Subcutaneous adipose tissue (tissue), 4 donors: Measurements from ENCODE around the gene MISP3. TPM values are rescaled to one million over a fixed set of nuclear protein-coding genes. Genes with fewer than 3 reads are reported as not detected.

Experiments used
- CTCF ChIP-seq: fragments of 450-650 bp; IDR thresholded peaks from one replicate; pipeline ENCODE4 v1.5.1; 2016; ENCODE audit warnings: low read depth, mild to moderate bottlenecking, control low read depth, antibody characterized with exemption, moderate library complexity
- total RNA-seq, 4 donors: library from RNA; depleted of rRNA; stranded (reverse); fragments of >200 nt; gene quantifications; one replicate each; pipeline ENCODE4 v1.1.0, GENCODE V29; 2016

Gene MISP3
- total RNA-seq, 4 donors from 2014 or later: 1.3 to 3.7 (median 3.6) TPM; not detected in 1

GRCh38 chr19:14080887-14081796 lies 8.6 kb downstream of the MISP3 start:
- no peak for TF ChIP-seq CTCF

DNA sequence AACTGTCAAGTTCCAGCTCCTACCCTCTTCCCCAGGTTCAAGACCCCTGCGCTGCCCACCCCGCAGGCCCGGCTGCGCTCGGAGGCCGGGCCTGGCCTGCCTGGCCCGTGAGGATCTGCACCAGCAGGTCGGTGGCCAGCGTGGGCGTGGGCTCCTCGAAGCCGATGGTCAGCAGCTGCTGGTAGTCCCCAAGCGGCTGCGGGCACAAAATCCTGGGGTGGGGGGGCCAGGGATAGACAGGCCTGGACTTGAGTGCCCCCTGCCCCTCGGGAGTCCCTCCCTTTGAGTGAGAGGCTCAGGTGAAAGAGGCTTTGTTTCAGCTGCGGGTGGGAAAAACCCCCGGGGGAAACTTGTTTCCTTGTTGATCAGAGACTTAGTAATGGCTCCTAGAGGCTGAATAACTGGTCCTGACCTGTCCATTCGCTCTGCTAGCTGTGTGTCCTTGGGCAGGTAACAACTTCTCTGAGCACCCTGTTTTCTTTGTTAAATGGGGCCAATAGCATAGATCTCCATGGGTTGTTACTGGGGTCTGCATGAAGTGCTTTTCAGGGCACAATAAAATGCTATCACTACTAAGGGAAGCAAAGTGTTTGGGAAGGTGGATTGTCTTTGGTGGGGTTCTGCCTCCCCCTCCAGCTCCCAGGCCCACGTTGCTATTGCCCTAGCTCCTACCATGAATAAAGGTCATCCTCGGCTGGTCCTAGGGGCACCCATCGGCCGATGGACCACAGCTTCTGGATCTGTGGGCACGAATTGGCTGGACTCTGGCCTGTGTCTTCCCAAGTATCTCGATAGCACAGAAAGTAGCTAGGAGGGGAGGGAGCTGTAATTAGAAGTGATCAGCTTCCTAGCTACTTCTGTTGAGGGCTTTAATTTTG lies 9.4 kb downstream of the MISP3 start:
- TF ChIP-seq CTCF: no peak

GRCh38 chr19:14082675-14082960 lies 10.0 kb downstream of the MISP3 start:
- TF ChIP-seq CTCF: no peak

- no peak for TF ChIP-seq CTCF
Measured at GRCh38 chr19:14085309-14085995, 12.9 kb downstream of the MISP3 start, which contains the start of gene C19orf67. TSS of gene C19orf67 (minus strand) at chr19:14085783. CDS start at chr19:14085627, 156 bp downstream.

DNA sequence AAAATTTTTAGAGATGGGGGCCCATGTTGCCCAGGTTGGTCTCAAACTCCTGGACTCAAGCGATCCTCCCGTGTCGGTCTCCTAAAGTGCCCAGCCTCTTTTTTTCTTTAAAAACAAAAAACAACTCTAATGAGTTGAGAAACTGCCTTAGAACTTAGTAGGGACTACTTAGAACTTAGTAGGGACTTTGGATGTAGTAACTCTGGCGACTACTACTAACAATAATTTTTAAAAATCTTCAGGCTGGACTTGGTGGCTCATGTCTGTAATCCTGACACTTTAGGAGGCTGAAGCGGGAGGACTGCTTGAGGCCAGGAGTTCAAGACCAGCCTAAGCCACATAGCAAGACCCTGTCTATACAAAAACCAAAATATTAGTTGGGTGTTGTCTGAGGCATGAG lies 13.5 kb downstream of the MISP3 start:
- no peak for TF ChIP-seq CTCF

GRCh38 chr19:14088634-14089411 lies 16.2 kb downstream of the MISP3 start:
- no peak for TF ChIP-seq CTCF
